Measurements from ENCODE around the gene PBOV1. TPM values are rescaled to one million over a fixed set of nuclear protein-coding genes. Genes with fewer than 3 reads are reported as not detected.

Gene PBOV1
- total and polyA plus RNA-seq, 11 donors: not detected

DNA sequence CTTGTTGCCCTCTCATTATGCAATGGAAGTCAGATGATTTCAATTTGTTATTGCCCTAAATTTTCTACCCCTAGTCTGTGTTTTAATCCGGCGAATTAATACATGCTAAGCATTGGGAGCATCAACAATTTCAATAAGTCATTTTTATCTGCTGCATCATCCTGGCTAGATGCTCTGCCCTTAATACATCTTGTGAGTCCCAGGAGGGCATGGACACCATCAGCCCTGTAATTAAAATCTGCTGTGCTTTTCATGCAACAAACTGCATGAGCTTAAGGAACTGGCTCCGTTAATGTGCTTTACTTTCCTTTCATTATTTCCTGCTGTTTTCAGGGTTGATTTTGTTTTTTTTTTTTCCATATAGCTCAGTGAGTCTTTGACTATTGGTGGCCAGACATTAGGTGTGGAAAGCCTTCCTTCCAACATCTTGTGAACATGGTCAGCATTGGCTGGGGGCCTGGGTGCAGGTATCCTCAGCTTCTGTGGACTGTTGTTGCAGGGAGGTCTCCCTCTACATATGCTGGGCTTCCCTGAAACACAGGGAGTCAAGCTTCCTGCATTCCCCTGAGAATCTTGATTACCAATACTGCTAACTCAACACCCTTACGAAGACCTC is 8.5 kb upstream of the PBOV1 start:
- no peaks in the 10 kb centered on the region for H3K9me3 ChIP-seq
- 84 to 93% (median 91%) methylated on average over 4 of the region's 4 CpGs for WGBS, 4 donors

GRCh38 chr6:138225953-138226352 is 7.7 kb upstream of the PBOV1 start:
- Histone ChIP-seq H3K9me3 (no peaks in the 10 kb centered on the region), H3K27ac (no peak overlapping the region), H3K36me3 (no peaks in the 10 kb centered on the region), H3K4me1 (no peaks in the 10 kb centered on the region), H3K27me3 (no peaks in the 10 kb centered on the region), H3K4me3 (no peak overlapping the region)
- whole genome bisulfite sequencing, 4 donors: 87 to 91% (median 89%) methylated on average over 4 of the region's 4 CpGs
- no peak for DNase-seq
- intact Hi-C loops (cut with DNase I): no loop called here
- no peak for ATAC-seq
- TF ChIP-seq CTCF (IDR thresholded peaks at IDR 0.05) (no peak), POLR2A (IDR thresholded peaks at IDR 0.05) (no peak)

More for the DNA sequence above, 8.5 kb upstream of the PBOV1 start:
- intact Hi-C loops (cut with DNase I): no loop called here
- no peak for DNase-seq
- no peaks in the 10 kb centered on the region for H3K27me3 ChIP-seq
- H3K4me3 ChIP-seq: no peak overlapping the region
- no peak for ATAC-seq
- H3K27ac ChIP-seq: no peak overlapping the region
- no peaks in the 10 kb centered on the region for H3K4me1 ChIP-seq
- no peak for TF ChIP-seq CTCF (IDR thresholded peaks at IDR 0.05)
- TF ChIP-seq POLR2A (IDR thresholded peaks at IDR 0.05): no peak
- H3K36me3 ChIP-seq: no peaks in the 10 kb centered on the region

GRCh38 chr6:138222901-138223546 is 4.7 kb upstream of the PBOV1 start:
- 74 to 81% (median 78%) methylated on average over 4 of the region's 4 CpGs for WGBS, 4 donors
- H3K27ac ChIP-seq: no peak overlapping the region
- DNase-seq (no peak), ATAC-seq (no peak)
- TF ChIP-seq POLR2A (IDR thresholded peaks at IDR 0.05) (no peak), CTCF (IDR thresholded peaks at IDR 0.05) (no peak)
- no peaks in the 10 kb centered on the region for H3K9me3 ChIP-seq
- no peak overlapping the region for H3K4me3 ChIP-seq
- no peaks in the 10 kb centered on the region for H3K4me1 ChIP-seq
- H3K36me3 ChIP-seq: no peaks in the 10 kb centered on the region
- H3K27me3 ChIP-seq: no peaks in the 10 kb centered on the region
- intact Hi-C loops (cut with DNase I): no loop called here

DNA sequence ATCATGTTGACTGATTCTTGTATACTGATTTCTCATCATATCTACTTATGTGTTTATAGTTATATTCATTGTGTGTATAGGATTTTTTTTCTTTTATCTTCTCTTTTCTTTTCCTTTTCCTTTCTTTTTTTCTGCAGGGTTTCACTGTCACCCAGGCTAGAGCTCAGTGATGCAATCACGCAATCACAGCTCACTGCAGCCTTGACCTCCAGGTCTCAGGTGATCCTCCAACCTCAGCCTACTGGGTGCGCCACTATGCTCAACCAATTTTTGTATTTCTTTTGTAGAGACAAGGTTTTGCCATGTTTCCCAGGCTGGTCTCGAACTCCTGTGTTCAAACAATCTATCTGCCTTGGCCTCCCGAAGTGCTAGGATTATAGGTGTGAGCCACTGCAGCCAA is 1.6 kb upstream of the PBOV1 start:
- no peak overlapping the region for H3K27ac ChIP-seq
- intact Hi-C loops (cut with DNase I): no loop called here
- no peaks in the 10 kb centered on the region for H3K4me1 ChIP-seq
- H3K9me3 ChIP-seq: no peaks in the 10 kb centered on the region
- 95 to 98% (median 97%) methylated on average over 4 of the region's 4 CpGs for WGBS, 4 donors
- H3K27me3 ChIP-seq: no peaks in the 10 kb centered on the region
- H3K36me3 ChIP-seq: no peaks in the 10 kb centered on the region
- no peak for TF ChIP-seq CTCF (IDR thresholded peaks at IDR 0.05)
- DNase-seq (no peak), ATAC-seq (no peak)
- H3K4me3 ChIP-seq: no peak overlapping the region

Data from heart left ventricle (tissue), 16 donors.